ENCODE measurements around the gene GNB1. TPM values are rescaled to one million over a fixed set of nuclear protein-coding genes. Genes with fewer than 3 reads are reported as not detected.

GNB1 gene
- total RNA-seq, 4 donors from 2014 or later = 150 to 191 (median 159) TPM

- 84 to 85% methylated on average over 15 of the region's 15 CpGs for WGBS, 2 donors
- no peak within 1 kb of the TSS for H3K27ac ChIP-seq
- H3K4me3 ChIP-seq = no peak within 1 kb of the TSS
- no peak for TF ChIP-seq POLR2A (IDR thresholded peaks at IDR 0.05)
- no peak for TF ChIP-seq EP300 (IDR thresholded peaks at IDR 0.05)
- TF ChIP-seq CTCF (IDR thresholded peaks at IDR 0.05) = no peak
- no peaks in the 10 kb centered on the region for H3K36me3 ChIP-seq
- DNase-seq (ENCODE audit: low spot score in 2 of 2) = no peak
- H3K9me3 ChIP-seq = no peaks in the 10 kb centered on the region
- peaks cover 0 to 20% (median 12%) of the 10 kb centered on the region in 4 donors for H3K4me1 ChIP-seq
- H3K27me3 ChIP-seq = peaks cover 0 to 13% of the 10 kb centered on the region in 2 donors
Observed at GRCh38 chr1:1914971-1915692, 24.2 kb upstream of the GNB1 start, which contains the start of gene CALML6. CALML6 (plus strand) TSS chr1:1915260; CDS start chr1:1915281, 21 bp downstream.

GRCh38 chr1:1914101-1914970, 23.4 kb upstream of the GNB1 start:
- H3K36me3 ChIP-seq = no peaks in the 10 kb centered on the region
- peaks cover 0 to 13% of the 10 kb centered on the region in 2 donors for H3K27me3 ChIP-seq
- WGBS, 2 donors = 67 to 79% methylated on average over 10 to 20 of the region's 20 CpGs
- H3K4me1 ChIP-seq = peaks cover 0 to 22% (median 14%) of the 10 kb centered on the region in 4 donors
- H3K27ac ChIP-seq = no peak overlapping the region
- no peak for DNase-seq (ENCODE audit: low spot score in 2 of 2)
- H3K4me3 ChIP-seq = no peak overlapping the region
- TF ChIP-seq EP300 (IDR thresholded peaks at IDR 0.05) (no peak), CTCF (IDR thresholded peaks at IDR 0.05) (no peak)
- H3K9me3 ChIP-seq = no peaks in the 10 kb centered on the region

GRCh38 chr1:1911350-1912041, 20.6 kb upstream of the GNB1 start:
- 78 to 85% methylated on average over 12 of the region's 13 CpGs for WGBS, 2 donors
- Histone ChIP-seq H3K4me3 (no peak overlapping the region), H3K27me3 (peaks cover 0 to 13% of the 10 kb centered on the region in 2 donors), H3K9me3 (no peaks in the 10 kb centered on the region), H3K27ac (no peak overlapping the region), H3K36me3 (no peaks in the 10 kb centered on the region), H3K4me1 (peaks cover 0 to 29% (median 15%) of the 10 kb centered on the region in 4 donors)
- DNase-seq (ENCODE audit: low spot score in 2 of 2) = no peak
- TF ChIP-seq POLR2A (IDR thresholded peaks at IDR 0.05) (no peak), EP300 (IDR thresholded peaks at IDR 0.05) (no peak), CTCF (IDR thresholded peaks at IDR 0.05) (no peak)

GRCh38 chr1:1910651-1911331, 19.9 kb upstream of the GNB1 start:
- H3K4me1 ChIP-seq = peaks cover 0 to 36% (median 17%) of the 10 kb centered on the region in 4 donors
- H3K27ac ChIP-seq = no peak overlapping the region
- no peak overlapping the region for H3K4me3 ChIP-seq
- H3K36me3 ChIP-seq = no peaks in the 10 kb centered on the region
- 93% methylated on average over 17 to 22 of the region's 22 CpGs for WGBS, 2 donors
- peaks cover 0 to 7% of the 10 kb centered on the region in 2 donors for H3K27me3 ChIP-seq
- TF ChIP-seq EP300 (IDR thresholded peaks at IDR 0.05) (no peak), POLR2A (IDR thresholded peaks at IDR 0.05) (no peak), CTCF (IDR thresholded peaks at IDR 0.05) (no peak)
- no peaks in the 10 kb centered on the region for H3K9me3 ChIP-seq
- no peak for DNase-seq (ENCODE audit: low spot score in 2 of 2)

Measured in tibial nerve (tissue), 4 donors.